ENCODE measurements around the gene DNAJB9.

GRCh38 chr7:108535257-108535656, 34.4 kb upstream of the DNAJB9 start:
- no peak for TF ChIP-seq CTCF (IDR thresholded peaks at IDR 0.05; ENCODE audit: low read depth, low read length, missing input control)
- TF ChIP-seq MAX (IDR thresholded peaks at IDR 0.05) = no peak
- no peak for TF ChIP-seq NR2F2 (IDR thresholded peaks at IDR 0.05)
- no peak for TF ChIP-seq REST (IDR thresholded peaks at IDR 0.05)
- no peak for TF ChIP-seq GABPA (IDR thresholded peaks at IDR 0.05 in 1 of 2, conservative IDR thresholded peaks at IDR 0.05 in 1 of 2)
- no peak for TF ChIP-seq ZBTB33 (IDR thresholded peaks at IDR 0.05)
- TF ChIP-seq YY1 (IDR thresholded peaks at IDR 0.05) = no peak
- no peak for TF ChIP-seq TAF1 (conservative IDR thresholded peaks at IDR 0.05)
- no peak for TF ChIP-seq RAD21 (IDR thresholded peaks at IDR 0.05)
- TF ChIP-seq FOXA2 (IDR thresholded peaks at IDR 0.05) = no peak
